Measurements from ENCODE around the gene FAM174C. TPM values are rescaled to one million over a fixed set of nuclear protein-coding genes. Genes with fewer than 3 reads are reported as not detected.

Gene FAM174C
- polyA plus RNA-seq, 1 donor (not counting 4 experiments of a cell fraction or from before 2014, with no cell fraction given): 18.5 TPM

- no peak for FAIRE-seq
- no peak for TF ChIP-seq EZH2 (IDR thresholded peaks at IDR 0.05; ENCODE audit: low read length)
- peak in 2 of 3 experiments; percentile 68 to 78 for TF ChIP-seq CTCF (optimal IDR thresholded peaks at IDR 0.05 in 1 of 3, IDR thresholded peaks at IDR 0.05 in 1 of 3, conservative IDR thresholded peaks at IDR 0.05 in 1 of 3; ENCODE audit: extremely low read depth in 1 of 3, insufficient read depth in 2 of 3, low read length in 3 of 3)
- Histone ChIP-seq H3K36me3 (ENCODE audit: control insufficient read depth in 2 of 2, extremely low read depth in 1 of 2, insufficient read depth in 2 of 2, low read length in 2 of 2) (no peaks in the 10 kb centered on the region), H3K9ac (ENCODE audit: control insufficient read depth, extremely low read depth, insufficient read depth, low read length) (no peak overlapping the region), H3K4me1 (ENCODE audit: control insufficient read depth, extremely low read depth, insufficient read depth, low read length) (peaks cover 18% of the 10 kb centered on the region), H3K27me3 (ENCODE audit: control insufficient read depth, extremely low read depth, insufficient read depth, low read length) (peaks cover 34% of the 10 kb centered on the region), H2AFZ (ENCODE audit: control insufficient read depth, low read length) (no peak overlapping the region), H3K79me2 (ENCODE audit: control insufficient read depth, insufficient read depth, low read length) (no peaks in the 10 kb centered on the region), H3K4me3 (ENCODE audit: control insufficient read depth in 2 of 3, extremely low read depth in 1 of 3, insufficient read depth in 2 of 3, low read depth in 1 of 3, low read length in 3 of 3) (peak overlapping the region in 1 of 3 experiments; percentile 19), H3K4me2 (ENCODE audit: control insufficient read depth, extremely low read depth, insufficient read depth, low read depth, low read length) (peak overlapping the region; percentile 17), H3K9me1 (ENCODE audit: control insufficient read depth, extremely low read depth, insufficient read depth, low read length) (no peaks in the 10 kb centered on the region), H3K27ac (ENCODE audit: control insufficient read depth, insufficient read depth, low read length) (no peak overlapping the region), H4K20me1 (ENCODE audit: control insufficient read depth, extremely low read depth, insufficient read depth, low read length) (no peaks in the 10 kb centered on the region), H3K9me3 (ENCODE audit: control insufficient read depth, low read depth, low read length) (no peaks in the 10 kb centered on the region)
- dilution Hi-C loops (cut with MboI; ENCODE audit: extremely low pct_ligation_motif_present, low sequenced_read_pairs): no loop called here
- no peak for DNase-seq (ENCODE audit: low read depth, low spot score)
These were observed 40.3 kb downstream of the FAM174C start for GRCh38 chr19:1315470-1316166.

- Histone ChIP-seq H3K27ac (ENCODE audit: control insufficient read depth, insufficient read depth, low read length) (no peak overlapping the region), H3K27me3 (ENCODE audit: control insufficient read depth, extremely low read depth, insufficient read depth, low read length) (peaks cover 34% of the 10 kb centered on the region), H3K9ac (ENCODE audit: control insufficient read depth, extremely low read depth, insufficient read depth, low read length) (no peak overlapping the region), H3K9me1 (ENCODE audit: control insufficient read depth, extremely low read depth, insufficient read depth, low read length) (no peaks in the 10 kb centered on the region), H3K79me2 (ENCODE audit: control insufficient read depth, insufficient read depth, low read length) (no peaks in the 10 kb centered on the region), H3K4me3 (ENCODE audit: control insufficient read depth in 2 of 3, extremely low read depth in 1 of 3, insufficient read depth in 2 of 3, low read depth in 1 of 3, low read length in 3 of 3) (no peak overlapping the region), H3K4me1 (ENCODE audit: control insufficient read depth, extremely low read depth, insufficient read depth, low read length) (peaks cover 18% of the 10 kb centered on the region), H4K20me1 (ENCODE audit: control insufficient read depth, extremely low read depth, insufficient read depth, low read length) (no peaks in the 10 kb centered on the region), H3K9me3 (ENCODE audit: control insufficient read depth, low read depth, low read length) (no peaks in the 10 kb centered on the region), H3K36me3 (ENCODE audit: control insufficient read depth in 2 of 2, extremely low read depth in 1 of 2, insufficient read depth in 2 of 2, low read length in 2 of 2) (no peaks in the 10 kb centered on the region), H3K4me2 (ENCODE audit: control insufficient read depth, extremely low read depth, insufficient read depth, low read depth, low read length) (no peak overlapping the region), H2AFZ (ENCODE audit: control insufficient read depth, low read length) (no peak overlapping the region)
- no peak for FAIRE-seq
- TF ChIP-seq CTCF (optimal IDR thresholded peaks at IDR 0.05 in 1 of 3, IDR thresholded peaks at IDR 0.05 in 1 of 3, conservative IDR thresholded peaks at IDR 0.05 in 1 of 3; ENCODE audit: extremely low read depth in 1 of 3, insufficient read depth in 2 of 3, low read length in 3 of 3) (no peak), EZH2 (IDR thresholded peaks at IDR 0.05; ENCODE audit: low read length) (no peak)
- no peak for DNase-seq (ENCODE audit: low read depth, low spot score)
- dilution Hi-C loops (cut with MboI; ENCODE audit: extremely low pct_ligation_motif_present, low sequenced_read_pairs): no loop called here
These were observed 41.1 kb downstream of the FAM174C start for GRCh38 chr19:1316466-1316865.

All from keratinocyte (primary cell).